ENCODE data around the gene NAALADL2.

GRCh38 chr3:175335229-175335628, 476.1 kb downstream of the NAALADL2 start:
- TF ChIP-seq CTCF (IDR thresholded peaks at IDR 0.05) (no peak), POLR2A (IDR thresholded peaks at IDR 0.05) (no peak)
